BLaER1 treated with 17β-estradiol and CSF1 and Interleukin-3, amounts not matched to agents 10 nM and 100 nM (cell line): Measurements from ENCODE around the gene PI4K2A.
A peak's percentile ranks its signal among the peaks of the same experiment; 100 is the strongest.

Experiments used
- H3K27ac ChIP-seq, 11 experiments: shearing (Covaris generic); formaldehyde crosslinking; 2 replicates each; pipeline ENCODE4 v1.8.1; 2022
- H3K27me3 ChIP-seq, 11 experiments: shearing (Covaris generic); formaldehyde crosslinking; 2 replicates each; pipeline ENCODE4 v1.8.1; 2022
- H3K36me3 ChIP-seq, 11 experiments: shearing (Covaris generic); formaldehyde crosslinking; 2 replicates each; pipeline ENCODE4 v1.8.1; 2022
- H3K4me1 ChIP-seq, 10 experiments: shearing (Covaris generic); formaldehyde crosslinking; 2 replicates each; pipeline ENCODE4 v1.8.1; 2022
- H3K4me2 ChIP-seq, 11 experiments: shearing (Covaris generic); formaldehyde crosslinking; 2 replicates each; pipeline ENCODE4 v1.8.1; 2022
- H3K4me3 ChIP-seq, 10 experiments: shearing (Covaris generic); formaldehyde crosslinking; 2 replicates each; pipeline ENCODE4 v1.8.1; 2022
- H3K9ac ChIP-seq, 11 experiments: shearing (Covaris generic); formaldehyde crosslinking; 2 replicates each; pipeline ENCODE4 v1.8.1; 2022
- H3K9me3 ChIP-seq, 11 experiments: shearing (Covaris generic); formaldehyde crosslinking; replicated peaks in 1 of 11; 2 replicates each; pipeline ENCODE4 v1.8.1; 2022
- H4K20me1 ChIP-seq, 11 experiments: shearing (Covaris generic); formaldehyde crosslinking; 2 replicates each; pipeline ENCODE4 v1.8.1; 2022
- Cebpa-rat ChIP-seq, 11 experiments: shearing (Covaris generic); IDR thresholded peaks; 2 replicates each; pipeline ENCODE4 v1.8.1; 2022

PI4K2A gene

GRCh38 chr10:97640174-97640867 is at the start of gene PI4K2A:
Gene PI4K2A, plus strand, starts transcription at chr10:97640671. Its CDS starts 72 bp downstream, at chr10:97640743.
- Histone ChIP-seq H3K27me3 (no peaks in the 10 kb centered on the region), H3K4me3 (peak within 1 kb of the TSS; percentile 78 to 85 (median 82)), H3K36me3 (peaks cover 6 to 19% (median 12%) of the 10 kb centered on the region in 11 experiments; a peak in 14 of 22 replicates), H3K9me3 (peaks cover 0 to 9% (median 0%) of the 10 kb centered on the region in 11 experiments; a peak in 7 of 22 replicates), H3K4me1 (peaks cover 13 to 28% (median 14%) of the 10 kb centered on the region in 10 experiments; a peak in 16 of 20 replicates), H3K9ac (peak within 1 kb of the TSS; percentile 75 to 94 (median 86)), H3K4me2 (peak within 1 kb of the TSS; percentile 63 to 85 (median 74)), H4K20me1 (peaks cover 0 to 15% (median 6%) of the 10 kb centered on the region in 11 experiments; a peak in 7 of 22 replicates), H3K27ac (peak within 1 kb of the TSS; percentile 72 to 92 (median 81))
- TF ChIP-seq Cebpa-rat (IDR thresholded peaks at IDR 0.05): no peak

GRCh38 chr10:97590748-97591495 is 49.5 kb upstream of the PI4K2A start:
- H3K4me1 ChIP-seq: peaks cover 0 to 12% (median 0%) of the 10 kb centered on the region in 10 experiments; a peak in 3 of 20 replicates
- H3K27ac ChIP-seq: no peak overlapping the region
- TF ChIP-seq Cebpa-rat (IDR thresholded peaks at IDR 0.05): no peak
- 0 out of 22 replicates have a peak overlapping the region, but pooled peaks of 1 of the 11 experiments have one; percentile 1 for H3K4me2 ChIP-seq
- no peak overlapping the region for H3K4me3 ChIP-seq
- no peaks in the 10 kb centered on the region for H4K20me1 ChIP-seq
- H3K27me3 ChIP-seq: no peaks in the 10 kb centered on the region
- H3K9me3 ChIP-seq: no peaks in the 10 kb centered on the region
- H3K36me3 ChIP-seq: no peaks in the 10 kb centered on the region
- H3K9ac ChIP-seq: no peak overlapping the region

GRCh38 chr10:97593421-97593820 is 47.0 kb upstream of the PI4K2A start:
- Histone ChIP-seq H3K9me3 (no peaks in the 10 kb centered on the region), H3K4me2 (no peak overlapping the region)
- TF ChIP-seq Cebpa-rat (IDR thresholded peaks at IDR 0.05): no peak

GRCh38 chr10:97596101-97597082 is 44.1 kb upstream of the PI4K2A start:
- H3K36me3 ChIP-seq: no peaks in the 10 kb centered on the region
- peak overlapping the region in 1 of 11 experiments; percentile 35; a peak in 1 of 22 replicates for H3K4me2 ChIP-seq
- H3K27me3 ChIP-seq: no peaks in the 10 kb centered on the region
- no peak overlapping the region for H3K9ac ChIP-seq
- peaks cover 0 to 17% (median 12%) of the 10 kb centered on the region in 10 experiments; a peak in 15 of 20 replicates for H3K4me1 ChIP-seq
- H3K9me3 ChIP-seq: no peaks in the 10 kb centered on the region
- no peaks in the 10 kb centered on the region; a peak in 1 of 22 replicates for H4K20me1 ChIP-seq
- no peak overlapping the region for H3K4me3 ChIP-seq
- no peak for TF ChIP-seq Cebpa-rat (IDR thresholded peaks at IDR 0.05)
- no peak overlapping the region for H3K27ac ChIP-seq

More at GRCh38 chr10:97593421-97593820, 47.0 kb upstream of the PI4K2A start:
- no peak overlapping the region for H3K27ac ChIP-seq
- no peaks in the 10 kb centered on the region for H3K36me3 ChIP-seq
- H3K4me3 ChIP-seq: no peak overlapping the region
- H3K4me1 ChIP-seq: peaks cover under 1 to 17% (median 6%) of the 10 kb centered on the region in 10 experiments; a peak in 14 of 20 replicates
- no peak overlapping the region for H3K9ac ChIP-seq
- H4K20me1 ChIP-seq: no peaks in the 10 kb centered on the region; a peak in 1 of 22 replicates
- H3K27me3 ChIP-seq: no peaks in the 10 kb centered on the region

- Histone ChIP-seq H3K36me3 (no peaks in the 10 kb centered on the region), H3K27ac (peak overlapping the region in 4 of 11 experiments; percentile 15 to 56 (median 39); a peak in 5 of 22 replicates), H3K4me2 (peak overlapping the region in 1 of 11 experiments; percentile 37; a peak in 1 of 22 replicates), H3K4me3 (no peak overlapping the region), H3K9me3 (no peaks in the 10 kb centered on the region), H3K9ac (no peak overlapping the region), H4K20me1 (no peaks in the 10 kb centered on the region; a peak in 1 of 22 replicates), H3K4me1 (peaks cover 0 to 17% (median 11%) of the 10 kb centered on the region in 10 experiments; a peak in 15 of 20 replicates), H3K27me3 (no peaks in the 10 kb centered on the region)
- TF ChIP-seq Cebpa-rat (IDR thresholded peaks at IDR 0.05): no peak
Observed at GRCh38 chr10:97597778-97598177, 42.7 kb upstream of the PI4K2A start.

- Histone ChIP-seq H3K36me3 (no peaks in the 10 kb centered on the region), H3K9ac (no peak overlapping the region; a peak in 1 of 22 replicates), H3K4me2 (peak overlapping the region in 8 of 11 experiments; percentile 8 to 53 (median 39); a peak in 12 of 22 replicates), H3K4me1 (peaks cover 0 to 17% (median 11%) of the 10 kb centered on the region in 10 experiments; a peak in 15 of 20 replicates), H4K20me1 (no peaks in the 10 kb centered on the region; a peak in 1 of 22 replicates), H3K9me3 (no peaks in the 10 kb centered on the region), H3K4me3 (no peak overlapping the region), H3K27ac (peak overlapping the region in 5 of 11 experiments; percentile 8 to 56 (median 43); a peak in 4 of 22 replicates), H3K27me3 (no peaks in the 10 kb centered on the region)
- TF ChIP-seq Cebpa-rat (IDR thresholded peaks at IDR 0.05): peak in 2 of 11 experiments; percentile 15; a peak in 1 of 22 replicates
Observed at GRCh38 chr10:97598407-97599271, 41.8 kb upstream of the PI4K2A start.

GRCh38 chr10:97599272-97599619 is 41.2 kb upstream of the PI4K2A start:
- Histone ChIP-seq H3K36me3 (no peaks in the 10 kb centered on the region), H3K27ac (peak overlapping the region in 4 of 11 experiments; percentile 8 to 52 (median 26); a peak in 4 of 22 replicates), H3K4me1 (peaks cover 0 to 17% (median 11%) of the 10 kb centered on the region in 10 experiments; a peak in 15 of 20 replicates), H3K27me3 (no peaks in the 10 kb centered on the region), H3K4me2 (peak overlapping the region in 4 of 11 experiments; percentile 16 to 53 (median 39); a peak in 6 of 22 replicates), H3K9me3 (no peaks in the 10 kb centered on the region), H3K4me3 (no peak overlapping the region), H4K20me1 (no peaks in the 10 kb centered on the region; a peak in 1 of 22 replicates), H3K9ac (no peak overlapping the region)
- no peak for TF ChIP-seq Cebpa-rat (IDR thresholded peaks at IDR 0.05)
